HEK293 (cell line): ENCODE data around the gene DLG2.

Experiments
- CTCF ChIA-PET: fragments of 350-600 bp; formaldehyde crosslinking; extraction: SDS; loops from one replicate; lab custom pipeline; 2021; ENCODE audit warnings: antibody characterized with exemption; lab: Yijun Ruan, JAX
- POLR2A ChIA-PET: fragments of 300-600 bp; formaldehyde crosslinking; extraction: SDS; loops from one replicate; lab custom pipeline; 2020; ENCODE audit warnings: antibody characterized with exemption, inconsistent platforms; lab: Yijun Ruan, JAX
- H3K27ac ChIP-seq: fragments of 200-500 bp; sonication (Bioruptor generic); 2 replicates; pipeline ENCODE4 v1.5.1; 2014; ENCODE audit warnings: low read depth, low read length, control low read depth, inconsistent platforms; ENCODE audit errors: extremely low read depth
- H3K36me3 ChIP-seq, 2 experiments: fragments of 200-500 bp in 1 of 2; sonication (Bioruptor generic) in 1 of 2; 1 replicate in 1 of 2; 2 replicates in 1 of 2; pipeline ENCODE4 v1.5.1; 2014 to 2017; ENCODE audit warnings: inconsistent platforms in 2 of 2, low read length in 2 of 2; ENCODE audit not compliant: control insufficient read depth in 2 of 2, insufficient read depth in 1 of 2
- H3K4me1 ChIP-seq: fragments of 200-500 bp; sonication (Bioruptor generic); 2 replicates; pipeline ENCODE4 v1.5.1; 2014; ENCODE audit warnings: mild to moderate bottlenecking, low read length, inconsistent platforms; ENCODE audit not compliant: control insufficient read depth, insufficient read depth
- H3K4me3 ChIP-seq: 2 replicates; pipeline ENCODE4 v1.5.1; 2011; ENCODE audit warnings: low read depth, mild to moderate bottlenecking, control low read depth, low read length, moderate library complexity
- H3K9me3 ChIP-seq: fragments of 200-500 bp; sonication (Bioruptor generic); 2 replicates; pipeline ENCODE4 v1.5.1; 2014; ENCODE audit warnings: low read depth, low read length, inconsistent platforms; ENCODE audit not compliant: control insufficient read depth, insufficient read depth
- WT1 ChIP-seq: fragments of 450-650 bp; formaldehyde crosslinking; IDR thresholded peaks from 2 replicates; pipeline ENCODE4 v1.5.1; 2016; ENCODE audit warnings: missing biosample characterization, missing genetic modification characterization
- ZEB2 ChIP-seq: fragments of 450-650 bp; formaldehyde crosslinking; IDR thresholded peaks from 2 replicates; pipeline ENCODE4 v1.5.1; 2016; ENCODE audit warnings: missing biosample characterization, missing genetic modification characterization
- ZNF184 ChIP-seq: fragments of 450-650 bp; IDR thresholded peaks from 2 replicates; pipeline ENCODE4 v1.5.1; 2018; ENCODE audit warnings: missing biosample characterization, mild to moderate bottlenecking, missing genetic modification characterization
- ZNF354C ChIP-seq: fragments of 450-650 bp; formaldehyde crosslinking; IDR thresholded peaks from 2 replicates; pipeline ENCODE4 v1.5.1; 2016; ENCODE audit warnings: missing biosample characterization, missing genetic modification characterization, low read depth, borderline replicate concordance
- ZNF391 ChIP-seq: fragments of 450-650 bp; formaldehyde crosslinking; IDR thresholded peaks from 2 replicates; pipeline ENCODE4 v1.5.1; 2016; ENCODE audit warnings: low read depth, missing biosample characterization, missing genetic modification characterization, borderline replicate concordance
- ZNF600 ChIP-seq: fragments of 450-650 bp; formaldehyde crosslinking; IDR thresholded peaks from 2 replicates; pipeline ENCODE4 v1.5.1; 2016; ENCODE audit warnings: missing biosample characterization, missing genetic modification characterization
- ZNF621 ChIP-seq: fragments of 450-650 bp; formaldehyde crosslinking; IDR thresholded peaks from 2 replicates; pipeline ENCODE4 v1.5.1; 2017; ENCODE audit warnings: missing biosample characterization, missing genetic modification characterization
- ZNF768 ChIP-seq: fragments of 450-650 bp; formaldehyde crosslinking; IDR thresholded peaks from 2 replicates; pipeline ENCODE4 v1.5.1; 2018; ENCODE audit warnings: missing biosample characterization, mild to moderate bottlenecking, missing genetic modification characterization
- ZNF785 ChIP-seq: fragments of 450-650 bp; formaldehyde crosslinking; IDR thresholded peaks from 2 replicates; pipeline ENCODE4 v1.5.1; 2016; ENCODE audit warnings: missing biosample characterization, missing genetic modification characterization
- TF ChIP-seq, protein P1 (sequence below): fragments of 450-650 bp; formaldehyde crosslinking; IDR thresholded peaks from 2 replicates; pipeline ENCODE4 v1.5.1; 2016; ENCODE audit warnings: missing biosample characterization, missing genetic modification characterization
- TF ChIP-seq, protein P2 (sequence below): fragments of 450-650 bp; formaldehyde crosslinking; IDR thresholded peaks from 2 replicates; pipeline ENCODE4 v1.5.1; 2016; ENCODE audit warnings: missing biosample characterization, missing genetic modification characterization, borderline replicate concordance
- TF ChIP-seq, protein P3 (sequence below): IDR thresholded peaks from 2 replicates; pipeline ENCODE4 v1.6.1; 2011; ENCODE audit warnings: mild to moderate bottlenecking, low read depth, low read length, borderline replicate concordance
- TF ChIP-seq, protein P4 (sequence below): fragments of 450-650 bp; IDR thresholded peaks from 2 replicates; pipeline ENCODE4 v1.5.1; 2018; ENCODE audit warnings: missing biosample characterization, missing genetic modification characterization
- TF ChIP-seq, protein P5 (sequence below): fragments of 450-650 bp; formaldehyde crosslinking; IDR thresholded peaks from 2 replicates; pipeline ENCODE4; 2016; ENCODE audit warnings: missing biosample characterization, missing genetic modification characterization

DLG2 gene

DNA sequence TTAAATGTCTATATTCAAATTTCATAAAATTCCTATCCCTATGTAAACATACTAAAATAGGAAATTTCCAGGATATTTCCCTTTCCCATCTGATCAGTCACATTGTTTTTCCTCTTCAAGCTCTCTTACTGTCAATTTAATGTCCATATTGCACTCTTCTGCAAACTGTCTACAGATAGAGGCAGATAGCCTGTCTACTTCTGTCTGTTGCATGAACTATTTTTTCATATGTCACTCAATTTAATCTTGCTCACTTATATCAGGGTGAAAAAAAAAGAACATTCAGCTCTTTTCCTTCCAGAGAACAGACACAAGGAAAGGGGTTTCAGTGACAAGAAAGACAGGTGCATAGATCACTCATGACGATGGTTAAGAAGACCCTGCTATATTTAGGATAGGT is 1327.1 kb downstream of the DLG2 start:
- Histone ChIP-seq H3K4me3 (no peak overlapping the region), H3K4me1 (no peaks in the 10 kb centered on the region), H3K9me3 (no peaks in the 10 kb centered on the region), H3K36me3 (no peaks in the 10 kb centered on the region), H3K27ac (no peak overlapping the region)
- TF ChIP-seq, protein P1, sequence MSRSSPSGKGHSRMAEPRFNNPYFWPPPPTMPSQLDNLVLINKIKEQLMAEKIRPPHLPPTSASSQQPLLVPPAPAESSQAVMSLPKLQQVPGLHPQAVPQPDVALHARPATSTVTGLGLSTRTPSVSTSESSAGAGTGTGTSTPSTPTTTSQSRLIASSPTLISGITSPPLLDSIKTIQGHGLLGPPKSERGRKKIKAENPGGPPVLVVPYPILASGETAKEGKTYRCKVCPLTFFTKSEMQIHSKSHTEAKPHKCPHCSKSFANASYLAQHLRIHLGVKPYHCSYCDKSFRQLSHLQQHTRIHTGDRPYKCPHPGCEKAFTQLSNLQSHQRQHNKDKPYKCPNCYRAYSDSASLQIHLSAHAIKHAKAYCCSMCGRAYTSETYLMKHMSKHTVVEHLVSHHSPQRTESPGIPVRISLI (tag by site-specific recombination), result no peak
- TF ChIP-seq ZNF391 (tag by site-specific recombination), result no peak
- TF ChIP-seq ZNF184 (tag by site-specific recombination), result no peak
- TF ChIP-seq ZNF621 (tag by site-specific recombination), result no peak
- TF ChIP-seq, protein P2, sequence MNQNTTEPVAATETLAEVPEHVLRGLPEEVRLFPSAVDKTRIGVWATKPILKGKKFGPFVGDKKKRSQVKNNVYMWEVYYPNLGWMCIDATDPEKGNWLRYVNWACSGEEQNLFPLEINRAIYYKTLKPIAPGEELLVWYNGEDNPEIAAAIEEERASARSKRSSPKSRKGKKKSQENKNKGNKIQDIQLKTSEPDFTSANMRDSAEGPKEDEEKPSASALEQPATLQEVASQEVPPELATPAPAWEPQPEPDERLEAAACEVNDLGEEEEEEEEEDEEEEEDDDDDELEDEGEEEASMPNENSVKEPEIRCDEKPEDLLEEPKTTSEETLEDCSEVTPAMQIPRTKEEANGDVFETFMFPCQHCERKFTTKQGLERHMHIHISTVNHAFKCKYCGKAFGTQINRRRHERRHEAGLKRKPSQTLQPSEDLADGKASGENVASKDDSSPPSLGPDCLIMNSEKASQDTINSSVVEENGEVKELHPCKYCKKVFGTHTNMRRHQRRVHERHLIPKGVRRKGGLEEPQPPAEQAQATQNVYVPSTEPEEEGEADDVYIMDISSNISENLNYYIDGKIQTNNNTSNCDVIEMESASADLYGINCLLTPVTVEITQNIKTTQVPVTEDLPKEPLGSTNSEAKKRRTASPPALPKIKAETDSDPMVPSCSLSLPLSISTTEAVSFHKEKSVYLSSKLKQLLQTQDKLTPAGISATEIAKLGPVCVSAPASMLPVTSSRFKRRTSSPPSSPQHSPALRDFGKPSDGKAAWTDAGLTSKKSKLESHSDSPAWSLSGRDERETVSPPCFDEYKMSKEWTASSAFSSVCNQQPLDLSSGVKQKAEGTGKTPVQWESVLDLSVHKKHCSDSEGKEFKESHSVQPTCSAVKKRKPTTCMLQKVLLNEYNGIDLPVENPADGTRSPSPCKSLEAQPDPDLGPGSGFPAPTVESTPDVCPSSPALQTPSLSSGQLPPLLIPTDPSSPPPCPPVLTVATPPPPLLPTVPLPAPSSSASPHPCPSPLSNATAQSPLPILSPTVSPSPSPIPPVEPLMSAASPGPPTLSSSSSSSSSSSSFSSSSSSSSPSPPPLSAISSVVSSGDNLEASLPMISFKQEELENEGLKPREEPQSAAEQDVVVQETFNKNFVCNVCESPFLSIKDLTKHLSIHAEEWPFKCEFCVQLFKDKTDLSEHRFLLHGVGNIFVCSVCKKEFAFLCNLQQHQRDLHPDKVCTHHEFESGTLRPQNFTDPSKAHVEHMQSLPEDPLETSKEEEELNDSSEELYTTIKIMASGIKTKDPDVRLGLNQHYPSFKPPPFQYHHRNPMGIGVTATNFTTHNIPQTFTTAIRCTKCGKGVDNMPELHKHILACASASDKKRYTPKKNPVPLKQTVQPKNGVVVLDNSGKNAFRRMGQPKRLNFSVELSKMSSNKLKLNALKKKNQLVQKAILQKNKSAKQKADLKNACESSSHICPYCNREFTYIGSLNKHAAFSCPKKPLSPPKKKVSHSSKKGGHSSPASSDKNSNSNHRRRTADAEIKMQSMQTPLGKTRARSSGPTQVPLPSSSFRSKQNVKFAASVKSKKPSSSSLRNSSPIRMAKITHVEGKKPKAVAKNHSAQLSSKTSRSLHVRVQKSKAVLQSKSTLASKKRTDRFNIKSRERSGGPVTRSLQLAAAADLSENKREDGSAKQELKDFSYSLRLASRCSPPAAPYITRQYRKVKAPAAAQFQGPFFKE (tag by site-specific recombination), result no peak
- TF ChIP-seq ZNF600, result no peak
- TF ChIP-seq, protein P3, sequence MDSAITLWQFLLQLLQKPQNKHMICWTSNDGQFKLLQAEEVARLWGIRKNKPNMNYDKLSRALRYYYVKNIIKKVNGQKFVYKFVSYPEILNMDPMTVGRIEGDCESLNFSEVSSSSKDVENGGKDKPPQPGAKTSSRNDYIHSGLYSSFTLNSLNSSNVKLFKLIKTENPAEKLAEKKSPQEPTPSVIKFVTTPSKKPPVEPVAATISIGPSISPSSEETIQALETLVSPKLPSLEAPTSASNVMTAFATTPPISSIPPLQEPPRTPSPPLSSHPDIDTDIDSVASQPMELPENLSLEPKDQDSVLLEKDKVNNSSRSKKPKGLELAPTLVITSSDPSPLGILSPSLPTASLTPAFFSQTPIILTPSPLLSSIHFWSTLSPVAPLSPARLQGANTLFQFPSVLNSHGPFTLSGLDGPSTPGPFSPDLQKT, result no peak
- TF ChIP-seq ZEB2 (tag by site-specific recombination), result no peak
- TF ChIP-seq, protein P4, sequence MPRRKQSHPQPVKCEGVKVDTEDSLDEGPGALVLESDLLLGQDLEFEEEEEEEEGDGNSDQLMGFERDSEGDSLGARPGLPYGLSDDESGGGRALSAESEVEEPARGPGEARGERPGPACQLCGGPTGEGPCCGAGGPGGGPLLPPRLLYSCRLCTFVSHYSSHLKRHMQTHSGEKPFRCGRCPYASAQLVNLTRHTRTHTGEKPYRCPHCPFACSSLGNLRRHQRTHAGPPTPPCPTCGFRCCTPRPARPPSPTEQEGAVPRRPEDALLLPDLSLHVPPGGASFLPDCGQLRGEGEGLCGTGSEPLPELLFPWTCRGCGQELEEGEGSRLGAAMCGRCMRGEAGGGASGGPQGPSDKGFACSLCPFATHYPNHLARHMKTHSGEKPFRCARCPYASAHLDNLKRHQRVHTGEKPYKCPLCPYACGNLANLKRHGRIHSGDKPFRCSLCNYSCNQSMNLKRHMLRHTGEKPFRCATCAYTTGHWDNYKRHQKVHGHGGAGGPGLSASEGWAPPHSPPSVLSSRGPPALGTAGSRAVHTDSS (tag by site-specific recombination), result no peak
- TF ChIP-seq, protein P5, sequence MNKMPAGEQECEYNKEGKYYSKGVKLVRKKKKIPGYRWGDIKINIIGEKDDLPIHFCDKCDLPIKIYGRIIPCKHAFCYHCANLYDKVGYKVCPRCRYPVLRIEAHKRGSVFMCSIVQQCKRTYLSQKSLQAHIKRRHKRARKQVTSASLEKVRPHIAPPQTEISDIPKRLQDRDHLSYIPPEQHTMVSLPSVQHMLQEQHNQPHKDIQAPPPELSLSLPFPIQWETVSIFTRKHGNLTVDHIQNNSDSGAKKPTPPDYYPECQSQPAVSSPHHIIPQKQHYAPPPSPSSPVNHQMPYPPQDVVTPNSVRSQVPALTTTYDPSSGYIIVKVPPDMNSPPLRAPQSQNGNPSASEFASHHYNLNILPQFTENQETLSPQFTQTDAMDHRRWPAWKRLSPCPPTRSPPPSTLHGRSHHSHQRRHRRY (tag by site-specific recombination), result no peak
- TF ChIP-seq ZNF354C (tag by site-specific recombination), result no peak
- no peak for TF ChIP-seq WT1 (tag by site-specific recombination)
- ChIA-PET CTCF (interaction anchor here (1.0 kb wide), 1 partner anchor 22 kb away, joined by 7 read pairs; no protein-coding TSS in a partner anchor), POLR2A (no interaction called here)

DNA sequence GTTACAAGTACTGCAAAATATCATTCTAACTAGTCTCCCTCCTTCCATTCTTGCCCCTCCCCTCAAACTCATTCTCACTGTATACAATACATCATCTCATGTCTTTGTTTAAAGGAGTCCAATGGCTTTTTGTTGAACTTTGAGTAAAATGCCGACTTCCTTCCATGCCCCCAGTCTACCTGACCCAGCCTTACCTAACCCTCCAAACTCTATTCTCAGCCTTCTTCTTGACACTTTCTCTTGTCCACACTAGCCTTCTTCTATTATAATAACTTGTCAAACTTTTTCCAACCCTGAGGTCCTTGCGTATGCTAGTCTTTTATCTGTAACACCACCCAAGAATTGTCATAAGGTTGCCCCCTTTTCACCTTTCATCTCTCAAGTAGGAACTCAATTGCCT is 1329.6 kb downstream of the DLG2 start:
- Histone ChIP-seq H3K27ac (no peak overlapping the region), H3K36me3 (no peaks in the 10 kb centered on the region), H3K4me1 (no peaks in the 10 kb centered on the region), H3K4me3 (no peak overlapping the region), H3K9me3 (no peaks in the 10 kb centered on the region)
- TF ChIP-seq ZNF768 (tag by site-specific recombination), result no peak
- no peak for TF ChIP-seq ZNF785
- ChIA-PET POLR2A (no interaction called here), CTCF (no interaction called here)
